Measurements from ENCODE around the gene GLIS1.

GLIS1 gene

DNA sequence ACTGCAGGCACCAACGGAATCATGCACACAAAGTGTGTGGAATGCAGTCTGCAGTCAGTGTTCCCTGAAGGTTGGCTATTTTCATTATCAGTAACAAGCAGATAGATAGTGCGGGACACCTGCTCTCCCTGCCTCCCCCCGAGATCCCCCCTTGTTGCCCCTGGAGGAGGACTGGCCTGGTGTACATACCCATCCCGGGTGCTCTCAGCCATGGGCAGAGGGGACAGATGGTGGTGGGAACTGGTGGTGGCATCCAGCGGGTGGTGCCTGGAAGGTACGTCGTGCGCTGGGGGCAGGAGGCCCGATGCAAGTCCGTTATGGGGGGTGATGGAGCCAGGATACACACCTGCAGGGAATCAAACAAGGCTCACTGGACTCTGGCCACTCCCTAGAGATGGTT, 224.5 kb downstream of the GLIS1 start:
- DNase-seq, result no peak

DNA sequence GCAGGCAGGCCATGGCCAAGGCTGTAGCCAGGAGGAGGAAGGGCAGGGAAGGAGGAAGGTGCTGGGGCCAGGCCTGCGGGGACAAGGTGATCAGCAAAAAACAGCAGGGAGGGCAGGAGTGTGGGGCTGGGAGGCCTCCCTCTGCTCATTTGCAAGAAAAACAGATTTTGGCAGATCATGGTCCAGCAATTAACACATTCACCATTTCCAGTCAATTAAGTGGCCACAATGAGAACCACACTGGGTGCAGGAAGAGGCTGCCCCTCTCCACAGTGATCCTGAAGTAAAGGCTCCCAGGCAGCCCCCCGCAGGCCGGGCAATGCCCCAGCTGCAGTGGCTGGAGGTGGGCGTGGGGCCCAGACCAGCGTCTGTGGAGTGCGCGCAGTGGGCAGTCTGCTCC, 225.1 kb downstream of the GLIS1 start:
- DNase-seq, result no peak

DNA sequence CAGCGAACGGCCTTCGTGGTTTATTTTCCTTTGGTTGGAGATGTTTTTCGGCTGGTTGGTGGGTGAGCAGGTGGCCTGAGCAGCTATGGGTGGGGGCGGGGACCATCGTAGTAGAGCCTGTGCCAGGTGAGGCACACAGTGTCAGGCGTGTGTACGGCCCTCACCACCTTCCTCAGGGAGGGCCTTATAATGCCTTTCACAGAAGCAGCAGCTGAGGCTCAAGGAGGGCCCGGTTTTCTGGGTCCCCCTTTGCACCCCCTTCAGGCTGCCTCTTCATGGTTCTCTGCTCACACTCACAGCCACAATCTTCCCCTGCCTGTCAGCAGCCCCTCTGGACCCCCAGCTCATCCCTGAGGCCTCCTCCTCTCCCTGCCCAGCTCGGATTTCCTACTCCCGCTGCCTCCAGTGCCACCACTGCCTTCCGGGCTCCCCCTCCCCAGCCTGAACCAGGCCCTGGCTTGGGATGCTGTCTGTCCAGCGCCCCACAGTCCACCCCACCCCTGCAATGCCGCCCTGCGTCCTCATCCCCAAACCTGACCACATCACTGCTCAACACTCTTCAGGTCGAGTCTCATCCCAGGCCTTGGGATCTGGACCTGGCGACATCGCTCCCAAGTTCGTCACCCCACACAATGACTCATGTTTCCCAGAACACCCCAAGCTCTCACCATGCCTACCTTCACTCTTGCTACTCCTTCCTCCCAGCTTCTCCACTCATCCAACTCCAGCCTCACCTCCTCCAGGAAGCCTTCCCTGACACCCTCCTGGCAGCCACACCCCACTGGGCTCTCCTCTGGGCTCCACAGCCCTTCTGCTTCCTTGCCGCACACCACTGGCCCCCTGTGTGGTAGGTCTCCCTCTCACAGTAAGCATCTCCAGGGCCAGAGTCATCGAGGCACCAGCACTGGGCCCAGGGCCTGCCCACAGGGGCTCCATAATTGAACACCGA, 225.9 kb downstream of the GLIS1 start:
- no peak for DNase-seq

DNA sequence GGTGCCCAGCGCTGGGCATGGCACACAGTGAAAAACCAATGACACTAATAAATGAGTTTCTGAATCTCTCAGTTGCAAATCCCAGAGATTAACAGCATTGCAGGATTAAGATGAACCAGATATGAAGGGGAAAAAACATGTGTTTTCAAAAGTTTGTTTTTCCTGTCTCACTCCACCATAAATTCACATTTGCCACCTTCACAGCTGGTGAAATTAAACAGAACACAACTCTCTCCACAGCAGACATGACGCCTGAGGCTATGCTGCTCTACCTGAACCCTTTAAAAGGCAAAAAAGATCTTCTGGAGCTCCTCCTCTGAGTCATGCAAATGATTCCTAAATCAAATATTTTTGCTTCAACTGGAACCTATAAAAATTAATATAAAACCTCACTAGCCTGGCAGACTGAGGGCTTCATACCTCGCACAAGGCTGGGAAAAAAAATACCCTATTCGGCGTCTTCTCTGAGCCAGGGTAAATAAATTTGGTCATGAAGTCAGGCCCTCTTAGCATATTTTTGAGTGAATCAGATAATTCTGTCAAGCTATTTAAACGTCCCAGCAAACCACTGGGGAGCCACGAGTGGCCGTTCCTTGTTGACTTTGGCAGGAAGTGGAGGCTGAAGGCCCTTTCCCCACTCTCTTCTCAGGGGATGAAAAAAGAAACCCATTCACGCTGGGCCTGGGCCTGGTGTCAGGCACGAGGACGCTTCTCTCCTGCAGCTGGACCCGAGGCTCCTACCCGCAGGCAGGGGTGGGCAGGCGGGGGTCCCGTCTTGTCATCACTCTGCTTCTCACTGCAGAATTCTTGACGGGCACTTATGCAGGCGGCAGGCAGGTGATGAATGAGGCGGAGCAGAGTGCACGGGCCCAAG, 226.8 kb downstream of the GLIS1 start:
- DNase-seq, result peak; percentile 32

DNA sequence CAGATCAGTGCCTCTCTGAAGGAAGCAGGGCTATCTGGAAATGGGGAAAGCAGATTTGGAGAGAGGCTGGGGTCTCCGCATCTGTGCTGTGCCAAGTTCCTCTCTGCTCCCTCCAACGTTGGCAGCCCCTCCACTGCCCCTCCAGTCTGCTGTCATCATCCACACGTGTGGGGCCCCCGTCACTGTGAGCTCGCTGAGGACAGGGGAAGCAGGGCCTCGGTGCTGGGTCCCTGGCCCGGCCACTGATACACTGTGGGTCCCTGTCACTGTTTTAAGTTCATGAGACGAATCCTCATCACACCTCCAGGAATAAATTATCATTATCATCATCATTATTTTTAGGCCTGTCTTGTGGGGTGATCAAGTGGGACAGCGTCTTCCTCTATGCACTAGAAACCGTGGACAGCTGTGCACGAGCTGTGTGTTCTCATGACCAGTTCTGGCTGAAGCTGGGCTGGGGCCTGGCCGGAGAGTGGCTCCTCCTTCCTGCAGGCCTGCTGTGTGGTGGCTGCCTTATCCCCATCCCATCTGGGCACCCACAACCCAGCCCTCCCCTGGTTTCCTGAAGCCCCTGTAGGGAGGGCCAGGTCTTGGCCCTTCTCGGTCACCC, 227.5 kb downstream of the GLIS1 start:
- no peak for DNase-seq

DNA sequence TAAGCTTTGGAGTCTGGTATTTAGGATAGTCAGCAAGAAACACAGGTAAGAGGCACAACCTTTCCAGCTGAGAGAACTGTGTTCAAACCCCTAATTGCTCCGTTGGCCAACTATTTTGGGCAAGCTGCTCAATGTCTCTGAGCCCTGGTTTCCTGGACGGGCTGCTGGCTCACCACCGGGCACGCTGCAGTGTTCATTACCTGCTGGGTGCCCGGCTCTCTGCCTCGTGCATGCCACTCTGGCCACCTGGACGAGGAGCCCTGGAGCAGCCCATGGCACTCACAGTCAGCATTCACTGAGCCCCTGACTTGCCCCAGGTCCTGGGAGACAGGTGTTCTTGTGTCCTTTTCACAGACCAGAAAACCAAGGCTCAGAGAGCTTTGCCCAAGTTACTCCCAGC, 228.7 kb downstream of the GLIS1 start:
- DNase-seq, result no peak

- DNase-seq, result no peak
Measured at GRCh38 chr1:53509775-53510174, 229.2 kb downstream of the GLIS1 start.

GRCh38 chr1:53508991-53509666, 229.8 kb downstream of the GLIS1 start:
- no peak for DNase-seq

GRCh38 chr1:53508056-53508990, 230.6 kb downstream of the GLIS1 start:
- DNase-seq, result no peak

DNA sequence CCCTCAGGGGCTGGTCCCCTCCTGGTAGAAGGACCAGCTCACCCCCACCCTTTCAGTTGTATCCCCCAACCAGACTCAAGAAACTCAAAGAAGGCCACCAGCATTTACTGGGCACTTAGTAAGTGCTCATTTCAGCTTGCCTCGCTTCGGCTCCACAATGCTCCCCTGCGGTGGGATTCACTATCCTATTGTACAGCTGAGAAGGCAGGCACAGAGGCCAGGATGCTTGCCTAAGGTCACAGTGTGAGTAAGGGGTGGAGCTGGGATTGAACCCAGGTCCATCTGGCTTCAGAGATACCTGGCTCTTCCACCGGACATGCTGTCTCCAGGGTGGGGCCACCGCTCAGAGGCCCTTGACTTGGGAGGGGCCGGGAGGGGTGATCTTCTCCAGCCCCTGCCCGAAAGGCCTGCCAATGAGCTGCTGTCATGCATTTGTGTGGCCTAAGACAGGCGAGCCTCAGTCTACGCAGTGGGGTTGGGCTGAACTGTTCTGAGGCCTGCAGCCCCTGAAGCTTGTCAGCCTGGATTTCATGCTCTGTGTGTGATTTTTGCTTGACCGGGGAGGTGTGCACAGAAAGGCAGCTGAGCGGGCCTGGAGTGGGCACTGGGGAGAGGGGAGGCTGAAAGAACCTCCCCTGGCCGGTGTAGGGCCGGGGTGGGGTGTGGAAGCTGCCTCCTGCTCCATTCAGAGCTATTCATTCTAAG, 231.7 kb downstream of the GLIS1 start:
- no peak for DNase-seq

DNA sequence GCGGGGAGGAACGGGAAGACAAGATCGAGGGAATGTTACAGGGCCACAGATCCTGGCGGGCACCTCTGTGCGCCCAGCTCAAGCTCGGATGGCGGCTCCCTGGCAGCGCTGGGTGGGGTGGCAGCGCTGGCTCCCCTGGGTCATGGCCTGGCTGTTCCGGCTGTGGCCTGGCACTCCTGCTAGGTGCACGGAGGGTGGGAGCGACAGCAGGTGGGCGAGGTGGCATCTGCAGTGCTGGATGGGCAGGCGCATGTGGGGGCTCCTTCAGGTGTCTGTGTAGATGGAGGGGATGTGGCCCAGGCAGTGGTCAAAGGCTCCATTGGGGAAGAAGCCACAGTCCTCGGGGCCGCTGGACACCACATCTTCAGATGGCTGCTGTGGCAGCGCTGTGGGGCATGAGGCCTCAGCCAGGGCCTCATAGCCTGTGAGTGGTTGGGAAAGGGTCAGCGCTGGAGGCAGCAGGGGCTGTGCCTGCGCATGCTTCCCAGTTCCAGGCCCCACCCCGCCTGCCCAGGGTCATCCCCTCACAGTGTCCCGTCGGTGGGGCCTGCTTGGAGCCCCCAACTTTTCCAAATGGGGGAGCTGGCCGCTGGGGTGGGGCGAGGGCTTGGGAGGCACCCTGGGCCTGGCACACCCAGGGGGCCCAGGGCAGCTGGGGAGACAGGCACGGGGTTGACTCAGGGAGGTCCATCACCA, 232.5 kb downstream of the GLIS1 start:
- DNase-seq, result no peak

DNA sequence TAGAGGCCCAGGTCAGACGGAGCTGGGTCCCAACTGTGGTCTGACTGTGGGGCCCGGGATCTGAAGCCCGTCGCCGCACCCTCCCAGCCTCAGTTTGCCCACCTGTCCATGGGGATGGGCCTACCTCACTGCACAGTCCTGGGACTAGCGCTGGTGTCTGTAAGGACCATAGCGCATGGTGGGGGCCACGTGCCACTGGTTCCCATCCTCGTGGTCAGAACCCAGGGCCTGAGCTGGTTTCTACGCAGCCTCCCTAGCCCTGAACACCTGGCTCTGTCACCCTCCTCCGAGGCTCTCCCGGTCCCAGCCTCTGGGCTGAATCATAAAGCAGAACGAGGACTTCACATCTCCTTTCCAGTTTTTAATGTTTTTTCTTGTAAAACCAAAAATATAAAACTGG, 233.1 kb downstream of the GLIS1 start:
- DNase-seq, result no peak

DNA sequence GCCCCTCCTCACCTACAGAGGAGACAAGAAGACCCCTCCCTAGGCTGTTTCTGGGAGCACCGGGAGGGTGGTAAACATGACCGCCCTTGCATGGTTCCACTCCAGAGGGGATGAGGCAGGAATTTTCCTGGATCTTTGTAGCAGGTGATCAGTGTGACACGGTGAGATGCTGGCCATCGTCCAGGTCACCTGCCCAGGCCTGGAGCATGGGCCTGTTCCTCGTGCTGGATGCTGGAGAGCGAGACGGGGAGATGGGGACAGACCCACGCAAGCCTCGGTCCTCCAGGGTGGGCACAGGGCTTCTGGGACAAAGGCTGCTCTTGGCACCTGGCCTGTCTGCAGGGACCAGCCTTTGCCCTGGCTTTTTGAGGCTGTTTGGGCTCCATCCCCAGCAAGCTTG, 233.6 kb downstream of the GLIS1 start:
- no peak for DNase-seq

GRCh38 chr1:53504901-53505300, 234.1 kb downstream of the GLIS1 start:
- DNase-seq, result no peak

DNA sequence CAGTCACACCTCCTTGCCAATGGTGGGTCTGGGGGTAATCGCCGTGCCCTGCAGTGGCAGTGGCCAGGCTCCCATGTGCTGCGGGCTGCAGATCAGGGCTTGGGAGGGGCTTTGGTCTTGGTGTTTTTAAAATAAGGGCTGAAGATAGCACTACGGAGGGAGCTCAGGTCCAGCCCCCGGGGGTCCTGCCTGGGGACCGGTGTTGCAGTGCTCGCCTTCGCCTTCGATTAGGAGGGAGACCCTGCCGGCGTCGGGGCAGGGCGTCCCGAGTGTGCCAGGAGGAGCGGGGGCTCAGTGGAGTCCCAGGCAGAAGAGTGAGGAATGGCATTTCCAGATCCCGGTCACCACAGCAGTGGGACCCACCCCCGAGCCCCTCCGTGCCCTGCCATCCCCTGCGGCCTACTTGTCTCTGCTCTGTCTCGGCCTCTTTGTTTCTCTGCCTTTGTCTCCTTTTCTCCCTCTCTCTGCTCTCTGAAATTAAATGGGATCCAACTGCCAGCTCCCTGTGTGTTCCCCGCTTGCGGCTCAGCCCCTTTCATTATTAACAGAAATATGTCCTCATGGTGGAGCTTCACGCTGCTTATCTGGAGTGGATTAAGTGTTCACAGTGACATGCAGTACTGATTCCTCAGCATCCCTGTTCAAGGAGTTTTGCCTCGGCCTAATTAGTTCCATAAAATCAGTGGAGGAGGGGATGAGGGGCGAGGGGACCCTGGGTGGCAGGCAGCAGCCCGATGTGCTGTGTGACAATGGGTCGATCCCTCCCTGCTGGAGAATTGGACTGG, 235.3 kb downstream of the GLIS1 start:
- no peak for DNase-seq

- peak; percentile 34 for DNase-seq
Measured at GRCh38 chr1:53502641-53503432, 236.1 kb downstream of the GLIS1 start.

- DNase-seq, result no peak
Measured at GRCh38 chr1:53501065-53502005, 237.6 kb downstream of the GLIS1 start.

All from NCI-H510A (cell line).